ENCODE measurements around the gene CACNG1. TPM values are rescaled to one million over a fixed set of nuclear protein-coding genes. Genes with fewer than 3 reads are reported as not detected.

The CACNG1 gene
- total and polyA plus RNA-seq, 2 donors (not counting 3 experiments of a cell fraction or from before 2014, with no cell fraction given), result not detected

- no peak for DNase-seq (ENCODE audit: low read depth, low spot score)
- no peak overlapping the region for H3K27ac ChIP-seq (ENCODE audit: insufficient read depth, low read depth, low read length)
- intact Hi-C loops (cut with micrococcal nuclease) (no loop called here), dilution Hi-C loops (cut with MboI; ENCODE audit: extremely low pct_ligation_motif_present, low sequenced_read_pairs) (no loop called here)
- TF ChIP-seq CTCF (IDR thresholded peaks at IDR 0.05; ENCODE audit: extremely low read depth in 1 of 2, insufficient read depth in 1 of 2, low read depth in 1 of 2, low read length in 2 of 2) (no peak), MYC (IDR thresholded peaks at IDR 0.05; ENCODE audit: low read depth, low read length) (no peak), FOS (IDR thresholded peaks at IDR 0.05; ENCODE audit: borderline replicate concordance, insufficient read depth, low read length) (no peak), POLR2A (IDR thresholded peaks at IDR 0.05; ENCODE audit: low read depth, low read length) (no peak), EZH2 (IDR thresholded peaks at IDR 0.05; ENCODE audit: borderline replicate concordance, low read depth, low read length, severe bottlenecking) (no peak), MAX (IDR thresholded peaks at IDR 0.05; ENCODE audit: insufficient read depth, insufficient read length) (no peak), JUN (IDR thresholded peaks at IDR 0.05; ENCODE audit: borderline replicate concordance, insufficient read depth, insufficient read length, low read depth) (no peak), POLR2AphosphoS5 (IDR thresholded peaks at IDR 0.05; ENCODE audit: insufficient read depth, low read depth, low read length) (no peak)
- no peaks in the 10 kb centered on the region for H3K27me3 ChIP-seq (ENCODE audit: control insufficient read depth in 2 of 2, insufficient read depth in 2 of 2, low read length in 2 of 2)
- peaks cover 2% of the 10 kb centered on the region for H4K20me1 ChIP-seq (replicated peaks; ENCODE audit: control insufficient read depth, extremely low read depth, insufficient read depth, low read length)
- no peak overlapping the region for H3K4me3 ChIP-seq (replicated peaks in 1 of 3; ENCODE audit: insufficient read depth in 1 of 3, low read depth in 1 of 3, low read length in 3 of 3)
- BruUV-seq (replicated peaks), result no TSS peak
- no peaks in the 10 kb centered on the region for H3K4me1 ChIP-seq (ENCODE audit: control insufficient read depth, extremely low read depth, insufficient read depth, low read length)
- CTCF ChIA-PET, result interaction anchor here (1.2 kb wide), 1 partner anchor 9 kb away, joined by 3 read pairs; no protein-coding TSS in a partner anchor
- H3K36me3 ChIP-seq (ENCODE audit: control insufficient read depth in 2 of 2, extremely low read depth in 1 of 2, insufficient read depth in 2 of 2, low read length in 2 of 2), result peaks cover 0 to 4% of the 10 kb centered on the region in 2 experiments
- H3K9me3 ChIP-seq (replicated peaks; ENCODE audit: control insufficient read depth, insufficient read depth, low read length), result no peaks in the 10 kb centered on the region
- no peaks in the 10 kb centered on the region for H3K79me2 ChIP-seq (ENCODE audit: control insufficient read depth, insufficient read depth, low read length)
- H3K4me2 ChIP-seq (ENCODE audit: insufficient read depth, low read length), result no peak overlapping the region
- FAIRE-seq, result no peak
- POLR2A ChIA-PET, result no interaction called here
- no peak overlapping the region for H2AFZ ChIP-seq (ENCODE audit: low read depth, low read length)
- no peaks in the 10 kb centered on the region for H3K9me1 ChIP-seq (replicated peaks; ENCODE audit: control insufficient read depth, extremely low read depth, insufficient read depth, low read length)
- H3K9ac ChIP-seq (replicated peaks; ENCODE audit: extremely low read depth, insufficient read depth, low read length), result no peak overlapping the region
Observed at GRCh38 chr17:67074781-67075180, 30.4 kb downstream of the CACNG1 start.

Data from endothelial cell of umbilical vein (primary cell).